ENCODE measurements around the gene ARID3A. TPM values are rescaled to one million over a fixed set of nuclear protein-coding genes. Genes with fewer than 3 reads are reported as not detected.
A peak's percentile ranks its signal among the peaks of the same experiment; 100 is the strongest.

ARID3A gene
- polyA plus RNA-seq, 3 donors from 2014 or later, result 1.0 to 1.7 (median 1.4) TPM

DNA sequence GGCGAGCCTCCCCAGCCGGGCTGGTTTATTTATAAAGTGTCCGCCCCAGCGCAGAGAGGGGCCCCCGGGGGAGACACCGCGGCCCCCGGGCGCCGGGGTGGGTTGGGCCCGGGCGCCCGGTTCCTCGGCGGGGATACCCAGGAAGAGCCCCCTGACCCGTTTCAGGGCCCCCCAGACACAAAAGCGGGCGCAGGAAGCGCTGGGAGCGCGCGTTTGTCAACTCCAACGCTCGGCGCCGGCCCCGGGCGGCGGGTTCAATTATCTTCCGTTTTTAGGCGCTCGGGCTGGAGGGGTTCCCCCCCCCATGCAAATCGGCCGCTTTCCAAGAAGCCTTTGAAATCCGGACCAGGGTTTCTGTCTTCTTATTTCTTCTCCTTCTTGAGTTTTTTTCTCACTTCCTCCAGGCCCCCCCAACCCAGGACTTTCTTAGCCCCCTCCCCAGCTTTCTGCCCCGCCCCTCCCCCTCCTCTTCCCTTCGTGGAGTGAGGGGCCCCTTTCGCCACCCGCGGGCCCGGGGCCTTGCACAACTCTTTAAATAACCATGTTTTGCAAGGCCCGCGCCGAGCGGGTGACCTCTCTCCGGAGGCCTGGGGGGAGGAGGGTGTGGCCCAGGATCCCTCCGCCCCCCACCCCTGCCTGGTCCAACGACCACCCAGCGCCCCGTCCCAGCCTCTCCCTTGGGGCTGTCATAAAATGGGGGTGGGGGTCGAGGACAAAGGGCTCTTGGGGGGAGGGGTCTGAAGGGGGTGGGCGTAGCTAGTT lies 935 bp downstream of the ARID3A start:
- no peak for DNase-seq
- peak overlapping the region in 3 of 6 donors; percentile 57 to 71 (median 65) for H3K27ac Mint-ChIP-seq
- no peaks in the 10 kb centered on the region for H3K36me3 Mint-ChIP-seq
- H3K4me1 Mint-ChIP-seq, result peaks cover 8 to 11% of the 10 kb centered on the region in 2 donors
- no peaks in the 10 kb centered on the region for H3K9me3 Mint-ChIP-seq
- H3K4me3 Mint-ChIP-seq, result peak overlapping the region; percentile 77 to 85 (median 82)
- peaks cover 0 to 4% (median 0%) of the 10 kb centered on the region in 3 donors for H3K27me3 Mint-ChIP-seq (ENCODE audit: low read depth in 3 of 3)

- Mint-ChIP-seq H3K36me3 (no peaks in the 10 kb centered on the region), H3K4me1 (peaks cover 5 to 14% of the 10 kb centered on the region in 2 donors), H3K4me3 (peak overlapping the region; percentile 25 to 58 (median 40)), H3K9me3 (no peaks in the 10 kb centered on the region), H3K27ac (no peak overlapping the region), H3K27me3 (ENCODE audit: low read depth in 3 of 3) (peaks cover 0 to 2% (median 0%) of the 10 kb centered on the region in 3 donors)
- DNase-seq, result no peak
These were observed 1.5 kb downstream of the ARID3A start for GRCh38 chr19:927351-927779.

GRCh38 chr19:927780-928401 lies 2.1 kb downstream of the ARID3A start:
- Mint-ChIP-seq H3K27me3 (ENCODE audit: low read depth in 3 of 3) (peaks cover 0 to 2% (median 2%) of the 10 kb centered on the region in 3 donors), H3K36me3 (no peaks in the 10 kb centered on the region), H3K4me1 (peaks cover 9 to 17% of the 10 kb centered on the region in 2 donors), H3K9me3 (no peaks in the 10 kb centered on the region), H3K27ac (no peak overlapping the region), H3K4me3 (peak overlapping the region; percentile 25 to 58 (median 41))
- no peak for DNase-seq

DNA sequence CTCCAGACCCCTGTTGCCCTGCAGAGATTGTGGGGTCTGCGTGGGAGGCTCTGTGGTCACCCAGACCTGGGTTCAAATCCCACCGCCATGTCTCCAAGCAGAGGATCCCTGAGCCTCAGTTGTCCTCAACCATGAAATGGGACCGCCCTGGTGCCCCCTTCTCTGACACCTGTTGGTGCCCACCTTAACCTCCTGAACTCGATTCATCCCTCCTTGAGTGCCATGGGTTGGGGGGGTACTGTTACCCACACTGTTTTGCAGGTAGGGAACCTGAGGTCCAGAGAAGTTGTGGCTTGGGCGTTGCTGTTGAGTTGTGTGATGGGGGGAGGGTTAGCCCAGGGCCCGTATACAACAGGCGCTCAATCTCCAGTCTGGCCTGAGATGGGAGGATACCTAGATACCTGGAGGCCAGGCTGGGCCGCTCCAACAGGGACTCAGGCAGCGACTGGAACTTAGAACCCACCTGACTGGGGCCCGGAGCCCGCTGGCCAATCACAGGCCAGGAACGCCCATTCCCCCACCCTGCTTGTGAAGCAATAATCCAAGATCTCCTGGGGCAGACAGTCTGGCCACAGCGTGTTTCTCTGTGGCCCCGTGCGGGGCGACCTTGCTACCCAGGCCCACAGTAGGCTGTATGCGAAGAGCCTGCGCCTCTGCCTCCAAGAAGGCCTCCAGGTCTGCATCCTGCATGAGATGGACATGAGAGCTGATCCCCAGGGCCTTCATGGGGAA lies 2.8 kb downstream of the ARID3A start:
- H3K36me3 Mint-ChIP-seq, result no peaks in the 10 kb centered on the region
- DNase-seq, result no peak
- peaks cover 11 to 19% of the 10 kb centered on the region in 2 donors for H3K4me1 Mint-ChIP-seq
- no peak overlapping the region for H3K27ac Mint-ChIP-seq
- peak overlapping the region in 3 of 5 donors; percentile 12 to 21 (median 18) for H3K4me3 Mint-ChIP-seq
- peaks cover 0 to 2% (median 2%) of the 10 kb centered on the region in 3 donors for H3K27me3 Mint-ChIP-seq (ENCODE audit: low read depth in 3 of 3)
- no peaks in the 10 kb centered on the region for H3K9me3 Mint-ChIP-seq

DNA sequence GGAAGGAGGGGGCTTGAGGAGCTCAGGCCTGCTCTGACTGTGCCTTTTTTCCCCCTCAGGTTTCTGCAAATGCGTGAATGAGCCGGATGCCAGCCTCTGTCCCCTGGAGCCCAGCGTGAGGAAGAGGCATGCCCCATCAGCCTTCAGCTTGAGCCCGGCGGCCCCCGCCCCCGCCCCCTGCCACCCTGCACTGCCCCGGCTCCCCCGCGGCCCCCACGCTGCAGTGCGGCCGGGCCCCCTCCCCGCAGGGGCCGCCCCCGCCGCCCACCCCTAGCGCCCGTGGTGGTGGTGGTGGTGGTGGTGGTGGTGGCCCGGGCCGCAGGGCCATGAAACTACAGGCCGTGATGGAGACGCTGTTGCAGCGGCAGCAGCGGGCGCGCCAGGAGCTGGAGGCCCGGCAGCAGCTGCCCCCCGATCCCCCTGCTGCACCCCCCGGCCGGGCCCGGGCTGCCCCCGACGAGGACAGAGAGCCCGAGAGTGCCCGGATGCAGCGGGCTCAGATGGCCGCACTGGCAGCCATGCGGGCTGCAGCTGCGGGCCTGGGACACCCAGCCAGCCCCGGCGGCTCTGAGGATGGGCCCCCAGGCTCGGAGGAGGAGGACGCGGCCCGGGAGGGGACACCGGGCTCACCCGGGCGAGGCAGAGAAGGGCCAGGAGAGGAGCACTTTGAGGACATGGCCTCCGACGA lies 3.5 kb downstream of the ARID3A start:
- no peaks in the 10 kb centered on the region for H3K36me3 Mint-ChIP-seq
- H3K4me3 Mint-ChIP-seq, result no peak overlapping the region
- peaks cover 0 to 2% (median 2%) of the 10 kb centered on the region in 3 donors for H3K27me3 Mint-ChIP-seq (ENCODE audit: low read depth in 3 of 3)
- peaks cover 7 to 23% of the 10 kb centered on the region in 2 donors for H3K4me1 Mint-ChIP-seq
- no peaks in the 10 kb centered on the region for H3K9me3 Mint-ChIP-seq
- DNase-seq, result no peak
- peak overlapping the region in 1 of 6 donors; percentile 34 for H3K27ac Mint-ChIP-seq

- DNase-seq, result no peak
- Mint-ChIP-seq H3K9me3 (no peaks in the 10 kb centered on the region), H3K27me3 (ENCODE audit: low read depth in 3 of 3) (peaks cover 0 to 2% (median 2%) of the 10 kb centered on the region in 3 donors), H3K27ac (peak overlapping the region in 2 of 6 donors; percentile 34 to 71), H3K36me3 (no peaks in the 10 kb centered on the region), H3K4me1 (peaks cover 6 to 23% of the 10 kb centered on the region in 2 donors), H3K4me3 (peak overlapping the region in 1 of 5 donors; percentile 40)
These were observed 4.0 kb downstream of the ARID3A start for GRCh38 chr19:929891-930258.

DNA sequence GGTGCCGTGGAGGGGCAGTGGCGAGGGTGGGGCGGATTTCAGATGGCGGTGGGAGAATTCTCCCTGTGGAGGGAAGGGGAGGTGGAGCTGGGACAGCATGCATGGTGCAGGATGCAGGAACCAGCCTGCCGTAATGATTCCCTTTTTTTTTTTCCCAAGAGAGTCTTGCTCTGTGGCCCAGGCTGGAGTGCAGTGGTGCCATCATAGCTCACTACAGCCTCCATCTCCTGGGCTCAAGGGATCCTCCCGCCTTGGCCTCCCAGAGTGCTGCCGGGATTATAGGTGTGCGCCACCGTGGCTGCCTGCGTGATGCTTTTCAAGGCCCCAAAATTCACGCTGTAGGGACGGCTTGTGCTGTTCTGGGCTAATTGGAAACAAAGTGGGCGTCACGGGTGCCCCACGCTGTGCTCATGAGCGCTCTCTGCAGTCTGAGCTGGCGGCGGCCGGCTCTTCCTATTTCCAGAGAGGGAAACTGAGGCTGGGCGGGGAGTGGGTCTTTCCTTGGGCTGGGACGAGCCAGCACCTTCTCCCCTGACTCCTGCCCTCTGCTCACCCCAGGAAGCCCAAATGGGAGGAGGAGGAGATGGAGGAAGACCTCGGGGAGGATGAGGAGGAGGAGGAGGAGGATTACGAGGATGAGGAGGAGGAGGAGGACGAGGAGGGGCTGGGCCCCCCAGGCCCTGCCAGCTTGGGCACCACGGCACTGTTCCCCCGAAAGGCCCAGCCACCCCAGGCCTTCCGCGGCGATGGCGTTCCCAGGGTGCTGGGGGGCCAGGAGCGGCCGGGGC lies 6.2 kb downstream of the ARID3A start:
- Mint-ChIP-seq H3K9me3 (no peaks in the 10 kb centered on the region), H3K36me3 (no peaks in the 10 kb centered on the region), H3K4me1 (peaks cover 7 to 30% of the 10 kb centered on the region in 2 donors), H3K27me3 (ENCODE audit: low read depth in 3 of 3) (peaks cover 0 to 4% (median 2%) of the 10 kb centered on the region in 3 donors), H3K4me3 (peak overlapping the region in 4 of 5 donors; percentile 6 to 50 (median 26)), H3K27ac (no peak overlapping the region)
- DNase-seq, result no peak

DNA sequence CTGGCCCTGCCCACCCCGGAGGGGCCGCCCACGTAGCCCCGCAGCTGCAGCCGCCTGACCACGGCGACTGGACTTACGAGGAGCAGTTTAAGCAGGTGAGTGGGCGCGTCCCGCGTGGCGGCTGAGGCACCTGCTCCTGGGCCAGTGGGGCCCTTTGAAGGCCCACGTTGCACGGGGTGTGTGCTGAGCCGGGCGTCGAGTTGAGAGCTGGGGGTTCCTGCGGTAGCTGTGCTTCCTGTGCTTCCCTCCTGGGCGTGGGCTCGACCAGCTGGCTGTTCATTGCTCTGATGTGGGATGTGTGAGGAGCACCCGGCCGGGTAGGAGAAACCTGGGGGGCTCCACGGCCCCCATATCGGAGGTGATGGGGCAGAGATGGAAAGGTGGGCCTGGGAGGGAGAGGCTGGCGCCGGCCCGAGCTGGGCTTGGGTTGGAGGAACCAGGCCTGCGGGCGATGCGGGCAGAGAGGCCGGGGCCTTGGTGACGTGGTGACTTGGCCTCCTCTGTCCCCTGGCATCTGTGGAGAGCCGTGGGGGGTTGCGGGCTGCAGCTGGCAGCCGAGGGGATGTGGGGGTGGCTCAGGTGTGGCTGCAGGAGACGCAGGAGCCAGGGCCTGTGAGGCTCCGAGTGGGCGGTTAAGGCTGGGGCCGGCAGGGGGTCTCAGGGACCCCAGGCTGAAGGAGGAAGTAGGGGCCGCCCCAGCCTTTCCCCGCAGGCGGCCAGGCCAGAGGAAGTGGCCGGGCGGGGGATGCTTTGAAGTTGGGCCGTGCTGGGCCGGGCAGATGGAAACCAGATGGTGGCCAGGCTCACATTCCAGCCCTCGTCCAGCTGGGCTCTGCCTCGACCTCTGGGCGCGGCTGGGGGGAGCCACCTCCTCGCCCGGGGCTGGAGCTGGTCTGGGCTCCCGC lies 7.1 kb downstream of the ARID3A start:
- Mint-ChIP-seq H3K4me1 (peaks cover 13 to 39% of the 10 kb centered on the region in 2 donors), H3K4me3 (peak overlapping the region; percentile 74 to 85 (median 79)), H3K9me3 (peaks cover 0 to 2% (median 0%) of the 10 kb centered on the region in 6 donors), H3K27ac (peak overlapping the region in 5 of 6 donors; percentile 57 to 87 (median 76)), H3K27me3 (ENCODE audit: low read depth in 3 of 3) (peaks cover 5 to 8% (median 8%) of the 10 kb centered on the region in 3 donors), H3K36me3 (peaks cover 0 to 4% (median 4%) of the 10 kb centered on the region in 3 donors)
- peak; percentile 61 to 73 (median 70) for DNase-seq

DNA sequence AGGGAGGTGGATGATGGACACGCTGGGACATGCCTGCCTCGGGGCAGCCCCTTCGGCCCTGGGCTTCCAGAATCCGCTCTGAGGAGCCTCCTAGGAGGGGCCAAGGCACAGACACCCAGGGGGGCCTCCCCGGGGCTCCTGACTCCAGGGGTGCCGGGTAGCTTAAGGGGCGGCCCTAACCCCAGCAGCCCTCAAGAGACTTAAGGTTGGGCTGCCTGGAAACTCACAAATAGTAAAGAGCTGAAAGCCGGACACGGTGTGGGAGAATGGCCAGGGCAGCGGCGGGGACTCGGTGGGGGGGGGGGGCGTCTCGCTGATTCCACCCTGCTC lies 7.7 kb downstream of the ARID3A start:
- peaks cover 0 to 4% (median 4%) of the 10 kb centered on the region in 3 donors for H3K36me3 Mint-ChIP-seq
- peak overlapping the region in 2 of 5 donors; percentile 82 to 85 for H3K4me3 Mint-ChIP-seq
- no peak overlapping the region for H3K27ac Mint-ChIP-seq
- DNase-seq, result no peak
- H3K4me1 Mint-ChIP-seq, result peaks cover 18 to 42% of the 10 kb centered on the region in 2 donors
- peaks cover 0 to 2% (median 0%) of the 10 kb centered on the region in 6 donors for H3K9me3 Mint-ChIP-seq
- peaks cover 5 to 9% (median 8%) of the 10 kb centered on the region in 3 donors for H3K27me3 Mint-ChIP-seq (ENCODE audit: low read depth in 3 of 3)

GRCh38 chr19:934197-934840 lies 8.5 kb downstream of the ARID3A start:
- Mint-ChIP-seq H3K27me3 (ENCODE audit: low read depth in 3 of 3) (peaks cover 5 to 10% (median 8%) of the 10 kb centered on the region in 3 donors), H3K36me3 (peaks cover 0 to 4% (median 4%) of the 10 kb centered on the region in 3 donors), H3K27ac (no peak overlapping the region), H3K4me3 (peak overlapping the region in 1 of 5 donors; percentile 36), H3K9me3 (peaks cover 0 to 2% (median 0%) of the 10 kb centered on the region in 6 donors), H3K4me1 (peaks cover 18 to 42% of the 10 kb centered on the region in 2 donors)
- DNase-seq, result no peak

DNA sequence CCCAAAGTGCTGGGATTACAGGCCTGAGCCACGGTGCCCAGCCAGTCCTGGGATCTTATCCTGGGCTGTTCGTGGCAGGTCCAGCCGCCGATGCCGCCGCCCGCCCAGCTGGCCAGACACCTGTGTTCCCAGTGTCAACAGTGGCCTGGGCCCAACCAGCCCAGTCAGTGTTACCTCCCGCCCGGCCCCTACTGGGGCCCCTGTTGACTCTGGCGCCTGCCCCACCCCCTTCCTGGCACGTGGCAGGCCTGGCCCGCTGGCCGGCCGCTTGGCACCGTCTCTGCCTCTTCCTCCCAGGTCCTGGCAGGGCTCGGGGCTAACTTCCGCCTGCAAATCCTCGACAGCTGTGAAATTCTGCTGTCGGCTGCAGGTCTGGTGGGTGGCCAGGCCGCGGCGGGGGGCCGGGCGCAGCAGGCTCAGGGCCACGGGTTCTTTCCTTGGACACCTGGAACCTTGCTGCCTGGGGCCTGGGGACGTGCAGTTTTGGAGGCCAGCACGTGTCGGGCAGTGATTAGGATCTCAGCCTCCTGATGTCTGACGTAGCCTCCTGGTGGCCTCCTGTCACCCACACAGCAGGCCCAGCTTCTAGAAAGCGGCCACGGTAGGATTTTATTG lies 9.1 kb downstream of the ARID3A start:
- Mint-ChIP-seq H3K27me3 (ENCODE audit: low read depth in 3 of 3) (peaks cover 5 to 12% (median 10%) of the 10 kb centered on the region in 3 donors), H3K36me3 (peaks cover 0 to 4% (median 4%) of the 10 kb centered on the region in 3 donors), H3K4me1 (peaks cover 20 to 43% of the 10 kb centered on the region in 2 donors), H3K9me3 (peaks cover 0 to 2% (median 0%) of the 10 kb centered on the region in 6 donors), H3K27ac (peak overlapping the region in 1 of 6 donors; percentile 61), H3K4me3 (peak overlapping the region in 2 of 5 donors; percentile 6 to 24)
- peak; percentile 46 to 54 (median 53) for DNase-seq

Measured in immature natural killer cell (primary cell).